ENCODE results near the gene HOXA3. TPM values are rescaled to one million over a fixed set of nuclear protein-coding genes. Genes with fewer than 3 reads are reported as not detected.

HOXA3 gene
- total and polyA plus RNA-seq, 2 of the 13 experiments (the other 11 are each of a cell fraction or from before 2014, with no cell fraction given) = 2.9 to 4.6 TPM

- TF ChIP-seq CEBPB (IDR thresholded peaks at IDR 0.05; ENCODE audit: borderline replicate concordance, low read depth, low read length) (no peak), HDAC1 (CRISPR knock-in tag; IDR thresholded peaks at IDR 0.05) (peak; percentile 30; the same call in 1 of the 2 replicates), TBX2 (CRISPR knock-in tag; IDR thresholded peaks at IDR 0.05; ENCODE audit: borderline replicate concordance) (peak; percentile 52; the same call in 1 of the 2 replicates), ZNF44 (CRISPR knock-in tag; IDR thresholded peaks at IDR 0.05) (0 out of 2 replicates have a peak, but pooled peaks have one; percentile 30), ZNF777 (CRISPR knock-in tag; IDR thresholded peaks at IDR 0.05) (peak; percentile 43; the same call in 1 of the 2 replicates), POGZ (CRISPR knock-in tag; IDR thresholded peaks at IDR 0.05) (0 out of 2 replicates have a peak, but pooled peaks have one; percentile 39), ZZZ3 (CRISPR knock-in tag; IDR thresholded peaks at IDR 0.05; ENCODE audit: borderline replicate concordance) (no peak), CREB1 (IDR thresholded peaks at IDR 0.05) (no peak), CREB1 (CRISPR knock-in tag; IDR thresholded peaks at IDR 0.05) (no peak), ZNF580 (CRISPR knock-in tag; IDR thresholded peaks at IDR 0.05; ENCODE audit: borderline replicate concordance, low read depth) (peak; percentile 61; the same call in 1 of the 2 replicates), ZXDC (CRISPR knock-in tag; IDR thresholded peaks at IDR 0.05) (0 out of 2 replicates have a peak, but pooled peaks have one; percentile 27), RAD21 (CRISPR knock-in tag; IDR thresholded peaks at IDR 0.05) (peak; percentile 97), SNRNP70 (IDR thresholded peaks at IDR 0.05; ENCODE audit: low read depth, low read length) (no peak), HNRNPLL (IDR thresholded peaks at IDR 0.05; ENCODE audit: low read depth, low read length, poor library complexity, severe bottlenecking) (peak; percentile 39), ZNF737 (CRISPR knock-in tag; IDR thresholded peaks at IDR 0.05; ENCODE audit: borderline replicate concordance) (no peak), ZNF430 (CRISPR knock-in tag; IDR thresholded peaks at IDR 0.05) (0 out of 2 replicates have a peak, but pooled peaks have one; percentile 23), BORCS8-MEF2B (CRISPR knock-in tag; IDR thresholded peaks at IDR 0.05) (no peak), ZNF883 (CRISPR knock-in tag; IDR thresholded peaks at IDR 0.05; ENCODE audit: not compliant biosample characterization) (peak; percentile 59), ETV6 (CRISPR knock-in tag; conservative IDR thresholded peaks at IDR 0.05) (no peak)
- TF ChIP-seq, protein P1, sequence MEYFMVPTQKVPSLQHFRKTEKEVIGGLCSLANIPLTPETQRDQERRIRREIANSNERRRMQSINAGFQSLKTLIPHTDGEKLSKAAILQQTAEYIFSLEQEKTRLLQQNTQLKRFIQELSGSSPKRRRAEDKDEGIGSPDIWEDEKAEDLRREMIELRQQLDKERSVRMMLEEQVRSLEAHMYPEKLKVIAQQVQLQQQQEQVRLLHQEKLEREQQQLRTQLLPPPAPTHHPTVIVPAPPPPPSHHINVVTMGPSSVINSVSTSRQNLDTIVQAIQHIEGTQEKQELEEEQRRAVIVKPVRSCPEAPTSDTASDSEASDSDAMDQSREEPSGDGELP (IDR thresholded peaks at IDR 0.05; ENCODE audit: borderline replicate concordance, low read depth) = peak; percentile 21; the same call in 1 of the 2 replicates
- TF ChIP-seq, protein P2, sequence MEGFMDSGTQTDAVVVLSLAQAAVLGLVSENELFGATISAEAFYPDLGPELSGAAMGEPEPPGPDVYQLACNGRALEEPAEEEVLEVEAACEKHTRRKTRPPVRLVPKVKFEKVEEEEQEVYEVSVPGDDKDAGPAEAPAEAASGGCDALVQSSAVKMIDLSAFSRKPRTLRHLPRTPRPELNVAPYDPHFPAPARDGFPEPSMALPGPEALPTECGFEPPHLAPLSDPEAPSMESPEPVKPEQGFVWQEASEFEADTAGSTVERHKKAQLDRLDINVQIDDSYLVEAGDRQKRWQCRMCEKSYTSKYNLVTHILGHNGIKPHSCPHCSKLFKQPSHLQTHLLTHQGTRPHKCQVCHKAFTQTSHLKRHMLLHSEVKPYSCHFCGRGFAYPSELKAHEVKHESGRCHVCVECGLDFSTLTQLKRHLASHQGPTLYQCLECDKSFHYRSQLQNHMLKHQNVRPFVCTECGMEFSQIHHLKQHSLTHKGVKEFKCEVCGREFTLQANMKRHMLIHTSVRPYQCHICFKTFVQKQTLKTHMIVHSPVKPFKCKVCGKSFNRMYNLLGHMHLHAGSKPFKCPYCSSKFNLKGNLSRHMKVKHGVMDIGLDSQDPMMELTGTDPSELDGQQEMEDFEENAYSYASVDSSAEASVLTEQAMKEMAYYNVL (CRISPR knock-in tag; IDR thresholded peaks at IDR 0.05; ENCODE audit: borderline replicate concordance) = peak; percentile 58; the same call in 1 of the 2 replicates
These were observed 8.3 kb upstream of the HOXA3 start (continued) for GRCh38 chr7:27160546-27161213.

Measured in HepG2 (cell line).